OCI-LY7 (cell line): ENCODE data around the gene PHACTR1. TPM values are rescaled to one million over a fixed set of nuclear protein-coding genes. Genes with fewer than 3 reads are reported as not detected.

Experiments used
- BruUV-seq: library from RNA; stranded (reverse); fragments of 400-500 nt; replicated peaks from 2 replicates; lab custom pipeline; 2021; lab: Mats Ljungman, UMichigan
- CTCF ChIA-PET: fragments of 300-600 bp; sonication (Branson Sonifier 250); formaldehyde crosslinking; loops from one replicate; lab custom pipeline; 2022; ENCODE audit warnings: antibody characterized with exemption; ENCODE audit not compliant: unreplicated experiment; lab: Charles Lee
- POLR2A ChIA-PET: fragments of 300-600 bp; sonication (Branson Sonifier 250); formaldehyde crosslinking; loops from one replicate; lab custom pipeline; 2022; ENCODE audit warnings: antibody characterized with exemption; lab: Charles Lee
- DNase-seq: peaks from one replicate; pipeline ENCODE4 v3.0.0-alpha.2; 2015; ENCODE audit warnings: low spot score
- H2AFZ ChIP-seq: fragments of 200-600 bp; sonication (generic), shearing (Covaris generic); 2 replicates; pipeline ENCODE4 v1.6.1; 2014; ENCODE audit warnings: mild to moderate bottlenecking, antibody characterized with exemption, low read length, moderate library complexity
- H3K27ac ChIP-seq: fragments of 200-600 bp; sonication (generic); 2 replicates; pipeline ENCODE4 v1.5.1; 2014; ENCODE audit warnings: mixed run types, low read depth, mild to moderate bottlenecking, moderate library complexity, low read length, inconsistent platforms; ENCODE audit not compliant: poor library complexity, severe bottlenecking
- H3K36me3 ChIP-seq: fragments of 200-600 bp; sonication (generic); 2 replicates; pipeline ENCODE4 v1.6.1; 2014; ENCODE audit warnings: mild to moderate bottlenecking, antibody characterized with exemption, low read length, moderate library complexity, mixed read lengths; ENCODE audit not compliant: insufficient read depth
- H3K4me1 ChIP-seq: fragments of 200-600 bp; sonication (generic); 2 replicates; pipeline ENCODE4 v1.5.1; 2014; ENCODE audit warnings: mild to moderate bottlenecking, low read length; ENCODE audit not compliant: insufficient read depth, poor library complexity, severe bottlenecking
- H3K4me2 ChIP-seq: fragments of 200-600 bp; sonication (generic); 2 replicates; pipeline ENCODE4 v1.6.1; 2014; ENCODE audit warnings: mild to moderate bottlenecking, low read length
- H3K4me3 ChIP-seq: fragments of 200-600 bp; sonication (generic); 2 replicates; pipeline ENCODE4 v1.5.1; 2014; ENCODE audit warnings: mild to moderate bottlenecking, low read depth, low read length; ENCODE audit not compliant: poor library complexity, severe bottlenecking
- H3K79me2 ChIP-seq: fragments of 200-600 bp; sonication (generic); 2 replicates; pipeline ENCODE4 v1.6.1; 2016; ENCODE audit warnings: low read depth, mild to moderate bottlenecking, low read length, moderate library complexity, mixed read lengths; ENCODE audit not compliant: insufficient read depth
- H3K9me2 ChIP-seq: fragments of 200-600 bp; sonication (generic); 2 replicates; pipeline ENCODE4 v1.6.1; 2016; ENCODE audit warnings: mild to moderate bottlenecking, low read length, mixed read lengths; ENCODE audit not compliant: insufficient read depth
- H3K9me3 ChIP-seq: fragments of 200-600 bp; sonication (generic); 2 replicates; pipeline ENCODE4 v1.6.1; 2014; ENCODE audit warnings: mild to moderate bottlenecking, mixed run types, low read length, mixed read lengths
- H4K20me1 ChIP-seq: fragments of 200-600 bp; sonication (generic); 2 replicates; pipeline ENCODE4 v1.6.1; 2014; ENCODE audit warnings: mild to moderate bottlenecking, antibody characterized with exemption, low read length, moderate library complexity, mixed read lengths; ENCODE audit not compliant: insufficient read depth
- CTCF ChIP-seq: fragments of 200-600 bp; sonication (generic); conservative IDR thresholded peaks from 2 replicates; pipeline ENCODE4 v1.5.1; 2014; ENCODE audit warnings: mild to moderate bottlenecking, antibody characterized with exemption, low read length, moderate library complexity, mixed read lengths
- EZH2phosphoT487 ChIP-seq: fragments of 200-600 bp; sonication (generic); IDR thresholded peaks from 2 replicates; pipeline ENCODE4 v1.6.1; 2018; ENCODE audit warnings: low read depth, borderline replicate concordance, mild to moderate bottlenecking, mixed run types, antibody characterized with exemption, low read length, moderate library complexity, mixed read lengths
- intact Hi-C: fragments of 100-400 bp; cut with micrococcal nuclease; formaldehyde crosslinking; loops from one replicate; pipeline ENCODE4 v1.10.0; 2022; ENCODE audit not compliant: unreplicated experiment
- total RNA-seq, 2 experiments: library from RNA; depleted of rRNA in 1 of 2; stranded (reverse); fragments of >200 nt in 1 of 2; shearing (Covaris generic) in 1 of 2; gene quantifications; 2 replicates each; pipeline ENCODE4 v1.2.3, GENCODE V29; 2014 to 2022

PHACTR1 gene
- total RNA-seq, 2 experiments from 2014 or later: 25.1 to 46.6 TPM

- Histone ChIP-seq H2AFZ (no peak overlapping the region), H3K36me3 (no peaks in the 10 kb centered on the region), H3K79me2 (no peaks in the 10 kb centered on the region), H3K9me3 (no peaks in the 10 kb centered on the region), H3K4me1 (peaks cover 6% of the 10 kb centered on the region), H3K27ac (no peak overlapping the region), H3K4me2 (no peak overlapping the region), H3K9me2 (no peaks in the 10 kb centered on the region), H4K20me1 (no peaks in the 10 kb centered on the region), H3K4me3 (no peak overlapping the region)
- no peak for DNase-seq
- ChIA-PET CTCF (no interaction called here), POLR2A (no interaction called here)
- no TSS peak for BruUV-seq
- intact Hi-C loops: loop anchor here (10.0 kb wide), 1 partner anchor 290 kb away; no protein-coding TSS in a partner anchor
- TF ChIP-seq EZH2phosphoT487: no peak
- TF ChIP-seq CTCF: no peak
Measured at GRCh38 chr6:13105139-13105538, 388.6 kb downstream of the PHACTR1 start.

- H3K4me2 ChIP-seq: no peak overlapping the region
- DNase-seq: no peak
- ChIA-PET POLR2A (no interaction called here), CTCF (no interaction called here)
- no peak overlapping the region for H2AFZ ChIP-seq
- no peaks in the 10 kb centered on the region for H3K79me2 ChIP-seq
- H3K4me1 ChIP-seq: no peaks in the 10 kb centered on the region
- intact Hi-C loops: no loop called here
- H3K9me2 ChIP-seq: no peaks in the 10 kb centered on the region
- no peak overlapping the region for H3K4me3 ChIP-seq
- TF ChIP-seq CTCF (no peak), EZH2phosphoT487 (no peak)
- no peak overlapping the region for H3K27ac ChIP-seq
- H3K9me3 ChIP-seq: no peaks in the 10 kb centered on the region
- BruUV-seq: no TSS peak
- H4K20me1 ChIP-seq: no peaks in the 10 kb centered on the region
- no peaks in the 10 kb centered on the region for H3K36me3 ChIP-seq
Measured at GRCh38 chr6:13112921-13113320, 396.4 kb downstream of the PHACTR1 start.

GRCh38 chr6:13113376-13113775 lies 396.8 kb downstream of the PHACTR1 start:
- ChIA-PET CTCF (no interaction called here), POLR2A (interaction anchor here (1.1 kb wide), 1 partner anchor 10 kb away, joined by 4 read pairs; no protein-coding TSS in a partner anchor)
- H3K9me2 ChIP-seq: no peaks in the 10 kb centered on the region
- no peak overlapping the region for H3K27ac ChIP-seq
- no peaks in the 10 kb centered on the region for H3K9me3 ChIP-seq
- TF ChIP-seq EZH2phosphoT487 (no peak), CTCF (no peak)
- no peak for DNase-seq
- no peaks in the 10 kb centered on the region for H3K36me3 ChIP-seq
- no peak overlapping the region for H3K4me2 ChIP-seq
- no peak overlapping the region for H2AFZ ChIP-seq
- intact Hi-C loops: no loop called here
- no peaks in the 10 kb centered on the region for H3K79me2 ChIP-seq
- BruUV-seq: no TSS peak
- H3K4me3 ChIP-seq: no peak overlapping the region
- no peaks in the 10 kb centered on the region for H4K20me1 ChIP-seq
- no peaks in the 10 kb centered on the region for H3K4me1 ChIP-seq
